NCI-H526 (cell line): ENCODE measurements around the gene EHF.
A peak's percentile ranks its signal among the peaks of the same experiment; 100 is the strongest.

Experiments used
- DNase-seq, 2 experiments: peaks; one replicate each; lab custom pipeline; 2025; lab: John Stamatoyannopoulos, UW

Gene EHF

GRCh38 chr11:34644669-34645406 is 23.9 kb downstream of the EHF start:
- no peak for DNase-seq

GRCh38 chr11:34646431-34646830 is 25.5 kb downstream of the EHF start:
- DNase-seq: no peak

GRCh38 chr11:34647131-34647530 is 26.2 kb downstream of the EHF start:
- DNase-seq: no peak

- no peak for DNase-seq
Observed at GRCh38 chr11:34647532-34647931, 26.6 kb downstream of the EHF start.

GRCh38 chr11:34648036-34648435 is 27.1 kb downstream of the EHF start:
- no peak for DNase-seq

GRCh38 chr11:34649597-34649996 is 28.7 kb downstream of the EHF start:
- DNase-seq: no peak

GRCh38 chr11:34650528-34650927 is 29.6 kb downstream of the EHF start:
- no peak for DNase-seq

- DNase-seq: no peak
Observed at GRCh38 chr11:34651551-34651950, 30.7 kb downstream of the EHF start.

GRCh38 chr11:34652191-34652973 is 31.5 kb downstream of the EHF start:
- DNase-seq: no peak

- no peak for DNase-seq
Observed at GRCh38 chr11:34653031-34653430, 32.1 kb downstream of the EHF start.

- peak; percentile 98 for DNase-seq
Observed at GRCh38 chr11:34653851-34654482, 33.1 kb downstream of the EHF start.

- DNase-seq: no peak
Observed at GRCh38 chr11:34654483-34655334, 33.8 kb downstream of the EHF start.

GRCh38 chr11:34655335-34656008 is 34.6 kb downstream of the EHF start:
- no peak for DNase-seq

GRCh38 chr11:34656062-34656720 is 35.3 kb downstream of the EHF start:
- peak; percentile 53 to 82 for DNase-seq

- no peak for DNase-seq
Observed at GRCh38 chr11:34658071-34659015, 37.5 kb downstream of the EHF start.

GRCh38 chr11:34659096-34659733 is 38.3 kb downstream of the EHF start:
- DNase-seq: no peak

- no peak for DNase-seq
Observed at GRCh38 chr11:34665077-34665835, 44.4 kb downstream of the EHF start.

- DNase-seq: peak; percentile 30 to 42
Observed at GRCh38 chr11:34667810-34668582, 47.1 kb downstream of the EHF start.
